Activated T-helper 2 cell treated with anti-CD3 and anti-CD28 coated beads, Interferon-gamma antibody, Interleukin-2, Interleukin-4, amounts not matched to agents 10 μg/mL and 5 μg/mL and 100 μg/mL, durations not matched to agents 14 hours and 24 hours and 36 hours (primary cell): ENCODE data around the gene CENPX. TPM values are rescaled to one million over a fixed set of nuclear protein-coding genes. Genes with fewer than 3 reads are reported as not detected.
A peak's percentile ranks its signal among the peaks of the same experiment; 100 is the strongest.

Experiments
- DNase-seq: peaks from one replicate; pipeline ENCODE4 v3.0.0; 2021; ENCODE audit warnings: low spot score
- H3K27ac Mint-ChIP-seq: one replicate; pipeline ENCODE4 v1.8.0; 2021; ENCODE audit warnings: mixed read lengths
- H3K27me3 Mint-ChIP-seq: one replicate; pipeline ENCODE4 v1.8.0; 2021; ENCODE audit warnings: low read depth, mixed read lengths
- H3K36me3 Mint-ChIP-seq: one replicate; pipeline ENCODE4 v1.8.0; 2021; ENCODE audit warnings: low read depth, mixed read lengths
- H3K4me1 Mint-ChIP-seq: one replicate; pipeline ENCODE4 v1.8.0; 2021; ENCODE audit warnings: low read depth, mixed read lengths
- H3K4me3 Mint-ChIP-seq: one replicate; pipeline ENCODE4 v1.8.0; 2021; ENCODE audit warnings: low read depth, mild to moderate bottlenecking, moderate library complexity, mixed read lengths
- H3K9me3 Mint-ChIP-seq: one replicate; pipeline ENCODE4 v1.8.0; 2021; ENCODE audit warnings: mixed read lengths
- intact Hi-C: fragments of 100-400 bp; cut with micrococcal nuclease; formaldehyde crosslinking; loops from one replicate; pipeline ENCODE4 v1.15.1; 2023
- total RNA-seq: library from RNA; stranded (reverse); gene quantifications from 2 replicates; pipeline ENCODE4 v1.2.3, GENCODE V29; 2022

CENPX gene
- total RNA-seq, 1 donor from 2014 or later = 88.3 TPM

DNA sequence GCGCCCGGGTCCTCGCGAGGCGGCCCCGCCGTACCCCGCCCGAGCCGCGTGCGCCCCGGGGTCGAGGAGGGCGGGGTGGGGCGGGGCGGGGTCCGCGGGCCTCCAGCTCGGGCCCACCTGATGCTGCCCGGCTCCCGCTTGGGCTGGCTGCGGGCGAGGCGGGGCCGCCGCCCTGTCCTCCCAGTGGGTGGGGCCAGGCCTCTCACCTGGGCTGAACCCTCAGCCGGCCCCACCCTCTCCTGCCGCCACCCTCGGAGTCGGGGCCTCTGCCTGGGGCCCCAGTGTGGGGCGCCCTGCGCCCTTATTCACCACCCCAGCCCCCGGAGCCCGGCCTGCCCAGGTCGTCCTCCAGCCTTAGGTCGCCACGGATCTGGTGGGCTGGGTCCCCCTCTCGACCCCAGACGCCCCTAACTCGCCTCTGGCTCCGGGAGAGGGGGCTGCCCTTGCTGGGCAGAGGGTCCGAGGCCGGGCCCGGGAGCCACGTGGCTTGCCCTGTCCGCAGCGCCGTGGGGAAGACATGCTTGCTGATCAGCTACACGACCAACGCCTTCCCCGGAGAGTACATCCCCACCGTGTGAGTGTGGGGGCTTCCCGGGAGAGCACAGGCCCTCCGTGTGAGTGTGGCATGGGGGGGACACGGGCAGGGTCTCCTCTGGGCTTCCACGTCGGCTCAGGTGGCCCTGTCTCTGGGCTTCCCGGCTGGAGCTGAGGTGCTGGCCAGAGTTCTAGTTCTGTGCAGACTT lies 9.4 kb upstream of the CENPX start:
- H3K27ac Mint-ChIP-seq = no peak overlapping the region
- intact Hi-C loops = loop anchor here (10.0 kb wide), 1 partner anchor 383 kb away; the partner anchor contains the start of genes HEXD and OGFOD3
- peaks cover 7% of the 10 kb centered on the region for H3K4me1 Mint-ChIP-seq
- H3K36me3 Mint-ChIP-seq = peaks cover 22% of the 10 kb centered on the region
- DNase-seq = peak; percentile 44
- peak overlapping the region; percentile 72 for H3K4me3 Mint-ChIP-seq
- H3K27me3 Mint-ChIP-seq = no peaks in the 10 kb centered on the region
- no peaks in the 10 kb centered on the region for H3K9me3 Mint-ChIP-seq

DNA sequence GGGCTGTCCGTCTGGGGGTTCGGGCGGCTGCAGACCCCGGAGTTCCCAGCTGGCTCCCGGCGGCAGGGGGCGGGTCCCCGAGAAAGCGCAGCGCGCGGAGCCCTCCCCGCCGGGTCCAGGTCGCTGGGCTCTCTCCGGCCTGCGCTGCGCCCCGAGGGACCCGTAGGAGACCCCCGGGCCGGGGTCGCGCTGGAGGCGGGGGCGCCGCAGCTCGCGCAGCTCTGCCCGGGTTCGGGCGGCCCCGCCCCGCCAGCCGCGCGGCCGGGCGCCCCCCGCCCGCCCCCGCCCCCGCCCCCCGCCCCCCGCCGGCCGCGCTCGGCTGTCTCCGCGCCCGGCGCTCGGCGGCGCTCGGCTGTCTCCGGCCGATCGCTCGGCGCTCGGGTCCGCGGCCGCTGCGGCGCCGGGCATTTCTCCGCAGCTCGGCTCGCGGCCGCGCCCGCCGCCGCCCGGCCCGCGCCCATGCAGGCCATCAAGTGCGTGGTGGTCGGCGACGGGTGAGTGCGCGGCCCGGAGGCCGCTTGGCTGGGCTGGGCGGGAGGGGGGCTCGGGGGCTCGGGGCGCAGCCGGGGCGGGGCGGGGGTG lies 8.7 kb upstream of the CENPX start, which contains the start of gene RAC3:
TSS of gene RAC3 (plus strand) at position 376 of the 582 bp plus-strand sequence. CDS start at position 460, 84 bp downstream.
- H3K4me3 Mint-ChIP-seq = peak within 1 kb of the TSS; percentile 86
- H3K9me3 Mint-ChIP-seq = no peaks in the 10 kb centered on the region
- H3K27me3 Mint-ChIP-seq = no peaks in the 10 kb centered on the region
- peaks cover 7% of the 10 kb centered on the region for H3K4me1 Mint-ChIP-seq
- peak within 1 kb of the TSS; percentile 84 for H3K27ac Mint-ChIP-seq
- peaks cover 22% of the 10 kb centered on the region for H3K36me3 Mint-ChIP-seq
- no peak for DNase-seq
- intact Hi-C loops = loop anchor here (10.0 kb wide), 1 partner anchor 383 kb away; the partner anchor contains the start of genes HEXD and OGFOD3

DNA sequence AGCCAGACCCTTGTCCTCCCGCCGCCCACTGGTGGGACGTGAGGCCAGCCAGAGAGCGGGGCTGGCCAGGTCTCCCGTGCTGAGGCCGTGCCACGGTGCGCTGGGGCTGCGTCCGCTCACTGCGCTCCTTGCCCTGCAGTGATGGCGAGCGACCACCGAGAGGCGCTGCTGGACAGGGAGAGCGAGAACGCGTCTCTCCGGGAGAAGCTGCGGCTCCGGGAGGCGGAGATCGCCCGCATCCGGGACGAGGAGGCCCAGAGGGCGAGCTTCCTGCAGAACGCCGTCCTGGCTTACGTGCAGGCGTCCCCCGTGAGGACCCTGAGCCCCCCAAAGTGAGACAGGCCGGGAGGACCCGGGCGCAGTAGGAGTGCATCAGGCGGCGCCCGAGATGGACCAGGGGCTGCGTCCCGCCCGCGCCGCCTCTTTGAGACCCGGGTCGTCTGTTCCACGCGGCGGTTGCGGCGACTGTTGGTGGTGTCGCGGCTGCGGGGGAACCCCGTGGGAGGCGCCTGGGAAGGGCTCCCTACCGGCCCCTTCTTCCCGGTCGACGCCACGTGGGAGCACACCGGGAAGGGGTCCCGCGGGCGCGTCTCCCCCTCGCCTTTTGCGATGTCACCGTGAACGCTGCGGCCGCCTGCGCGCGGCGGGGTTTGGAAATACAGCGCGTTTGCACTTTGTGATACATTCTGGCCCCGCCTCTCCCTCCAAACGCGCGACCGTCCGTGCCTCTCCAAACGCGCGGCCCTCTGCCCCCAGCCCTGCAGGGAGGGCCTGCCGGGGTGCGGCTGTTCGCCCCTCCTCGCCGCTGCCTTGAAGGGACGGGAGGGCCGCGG lies 8.0 kb upstream of the CENPX start:
- intact Hi-C loops = loop anchor here (1.0 to 10.0 kb wide), 2 partner anchors 124 to 384 kb away; partner anchors contain the start of genes HEXD and OGFOD3
- DNase-seq = peak; percentile 81
- peak overlapping the region; percentile 84 for H3K27ac Mint-ChIP-seq
- H3K9me3 Mint-ChIP-seq = no peaks in the 10 kb centered on the region
- H3K27me3 Mint-ChIP-seq = no peaks in the 10 kb centered on the region
- peak overlapping the region; percentile 86 for H3K4me3 Mint-ChIP-seq
- H3K36me3 Mint-ChIP-seq = peaks cover 17% of the 10 kb centered on the region
- H3K4me1 Mint-ChIP-seq = peaks cover 9% of the 10 kb centered on the region

DNA sequence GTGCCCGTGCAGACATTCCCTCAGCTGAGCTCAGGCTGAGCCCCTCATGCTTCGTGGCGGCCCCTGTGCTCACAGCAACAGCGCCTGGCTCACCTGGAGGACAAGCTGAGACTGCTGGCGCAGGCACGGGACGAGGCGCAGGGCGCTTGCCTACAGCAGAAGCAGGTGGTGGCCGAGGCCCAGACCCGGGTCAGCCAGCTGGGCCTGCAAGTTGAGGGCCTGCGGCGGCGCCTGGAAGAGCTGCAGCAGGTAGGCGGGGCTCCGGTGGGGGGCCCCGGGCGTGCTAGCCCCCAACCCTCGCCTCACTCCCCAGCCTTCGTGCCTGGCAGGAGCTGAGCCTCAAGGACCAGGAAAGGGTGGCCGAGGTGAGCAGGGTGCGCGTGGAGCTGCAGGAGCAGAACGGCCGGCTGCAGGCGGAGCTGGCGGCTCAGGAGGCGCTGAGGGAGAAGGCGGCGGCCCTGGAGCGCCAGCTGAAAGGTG lies 7.4 kb upstream of the CENPX start:
- DNase-seq = no peak
- intact Hi-C loops = loop anchor here (1.0 to 10.0 kb wide), 3 partner anchors 124 to 385 kb away; partner anchors contain the start of genes HEXD and OGFOD3
- no peak overlapping the region for H3K4me3 Mint-ChIP-seq
- no peaks in the 10 kb centered on the region for H3K9me3 Mint-ChIP-seq
- peaks cover 5% of the 10 kb centered on the region for H3K4me1 Mint-ChIP-seq
- peaks cover 10% of the 10 kb centered on the region for H3K36me3 Mint-ChIP-seq
- no peaks in the 10 kb centered on the region for H3K27me3 Mint-ChIP-seq
- H3K27ac Mint-ChIP-seq = no peak overlapping the region

DNA sequence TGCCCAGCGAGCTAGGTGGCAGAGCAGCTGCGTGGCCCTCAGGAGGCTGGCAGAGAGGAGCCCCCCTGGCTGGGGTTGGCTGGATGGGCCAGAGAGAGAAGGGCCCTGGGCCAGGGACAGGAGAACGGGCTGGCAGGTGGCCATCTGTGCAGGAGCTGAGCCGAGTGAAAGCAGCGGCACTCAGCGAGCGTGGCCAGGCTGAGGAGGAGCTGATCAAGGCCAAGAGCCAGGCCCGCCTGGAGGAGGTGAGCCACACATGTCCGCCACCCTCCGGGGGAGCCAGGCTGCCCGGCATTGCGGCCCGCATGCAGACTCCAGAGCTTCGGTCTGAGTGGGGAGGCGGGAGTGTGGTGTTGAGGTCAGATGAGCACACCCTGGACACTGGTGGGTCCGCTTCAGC lies 6.7 kb upstream of the CENPX start:
- Mint-ChIP-seq H3K9me3 (no peaks in the 10 kb centered on the region), H3K4me1 (peaks cover 5% of the 10 kb centered on the region), H3K4me3 (peak overlapping the region; percentile 66), H3K36me3 (peaks cover 8% of the 10 kb centered on the region), H3K27me3 (no peaks in the 10 kb centered on the region), H3K27ac (no peak overlapping the region)
- intact Hi-C loops = loop anchor here (10.0 kb wide), 1 partner anchor 205 kb away; no protein-coding TSS in a partner anchor
- no peak for DNase-seq

DNA sequence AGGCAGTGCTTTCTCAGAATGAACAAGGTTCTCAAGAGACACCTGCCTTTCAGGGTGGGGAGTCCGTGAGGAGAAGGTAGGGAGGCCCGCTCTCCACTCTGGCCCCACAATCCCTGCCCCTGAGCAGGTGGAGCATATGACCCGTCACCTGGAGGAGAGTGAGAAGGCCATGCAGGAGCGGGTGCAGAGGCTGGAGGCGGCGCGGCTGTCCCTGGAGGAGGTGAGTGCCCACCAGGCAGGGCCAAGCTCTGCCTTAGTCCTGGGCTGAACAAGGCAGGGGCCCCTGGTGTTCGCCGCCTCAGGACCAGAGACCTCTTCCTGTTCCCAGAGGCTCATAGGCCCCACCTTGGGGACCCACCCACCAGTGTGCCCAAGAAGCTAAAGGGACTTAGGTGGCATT lies 6.3 kb upstream of the CENPX start:
- no peaks in the 10 kb centered on the region for H3K27me3 Mint-ChIP-seq
- no peak overlapping the region for H3K4me3 Mint-ChIP-seq
- no peak overlapping the region for H3K27ac Mint-ChIP-seq
- DNase-seq = no peak
- H3K4me1 Mint-ChIP-seq = peaks cover 9% of the 10 kb centered on the region
- no peaks in the 10 kb centered on the region for H3K9me3 Mint-ChIP-seq
- peaks cover 4% of the 10 kb centered on the region for H3K36me3 Mint-ChIP-seq
- intact Hi-C loops = loop anchor here (10.0 kb wide), 1 partner anchor 206 kb away; no protein-coding TSS in a partner anchor

DNA sequence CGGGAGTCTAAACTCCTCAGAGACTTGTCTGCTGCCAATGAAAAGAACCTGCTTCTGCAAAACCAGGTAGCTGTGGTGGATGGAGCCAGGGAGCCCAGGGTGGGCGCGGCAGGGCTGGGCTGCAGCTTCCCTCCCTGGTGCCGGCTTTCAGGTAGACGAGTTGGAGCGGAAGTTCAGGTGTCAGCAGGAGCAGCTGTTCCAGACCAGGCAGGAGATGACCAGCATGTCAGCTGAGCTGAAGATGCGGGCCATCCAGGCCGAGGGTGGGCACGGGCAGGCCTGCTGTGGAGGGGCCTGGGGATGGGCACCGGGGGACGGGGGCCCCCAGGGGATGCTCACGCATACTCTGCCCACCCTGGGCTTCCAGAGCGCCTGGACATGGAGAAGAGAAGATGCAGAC lies 5.6 kb upstream of the CENPX start:
- H3K4me1 Mint-ChIP-seq = peaks cover 11% of the 10 kb centered on the region
- no peaks in the 10 kb centered on the region for H3K27me3 Mint-ChIP-seq
- no peak overlapping the region for H3K27ac Mint-ChIP-seq
- intact Hi-C loops = loop anchor here (10.0 kb wide), 1 partner anchor 207 kb away; no protein-coding TSS in a partner anchor
- peaks cover 4% of the 10 kb centered on the region for H3K36me3 Mint-ChIP-seq
- H3K9me3 Mint-ChIP-seq = no peaks in the 10 kb centered on the region
- no peak overlapping the region for H3K4me3 Mint-ChIP-seq
- no peak for DNase-seq

DNA sequence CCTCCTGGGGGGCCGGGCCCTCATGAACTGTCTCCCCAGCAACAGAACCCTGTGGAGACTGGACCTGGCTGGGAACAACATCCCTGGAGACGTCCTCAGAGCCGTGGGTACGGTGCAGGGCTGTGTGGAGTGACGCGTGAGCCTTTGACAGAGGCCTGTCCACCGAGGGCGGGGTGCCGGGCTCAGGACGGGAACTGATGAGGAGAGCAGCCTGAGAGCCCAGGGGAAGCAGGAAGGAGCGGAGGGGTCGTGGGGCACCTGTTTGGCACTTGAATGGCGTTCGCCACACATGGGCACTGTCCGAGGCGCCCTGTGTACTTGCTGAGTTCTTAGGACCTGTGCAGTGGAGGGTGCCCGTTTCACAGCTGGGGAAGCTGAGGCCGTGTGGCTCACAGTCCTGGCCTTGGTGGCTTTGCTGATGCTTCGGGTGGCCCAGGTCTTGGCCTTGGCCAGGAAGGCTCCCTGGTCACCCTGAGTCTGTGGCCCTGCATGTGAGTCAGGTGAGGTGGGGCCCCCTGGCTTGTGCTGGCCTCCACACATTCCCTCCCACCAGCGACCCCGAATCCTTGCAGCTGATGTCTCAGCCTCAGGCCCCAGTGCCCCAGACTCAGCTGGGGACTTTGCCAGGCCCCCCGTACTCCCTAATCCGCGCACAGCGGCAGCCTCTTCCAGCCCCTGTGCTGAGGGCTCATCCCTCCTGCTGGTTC lies 2.9 kb upstream of the CENPX start:
- no peak overlapping the region for H3K4me3 Mint-ChIP-seq
- intact Hi-C loops = loop anchor here (10.0 kb wide), 1 partner anchor 209 kb away; no protein-coding TSS in a partner anchor
- no peak for DNase-seq
- H3K9me3 Mint-ChIP-seq = no peaks in the 10 kb centered on the region
- H3K36me3 Mint-ChIP-seq = peaks cover 4% of the 10 kb centered on the region
- no peaks in the 10 kb centered on the region for H3K27me3 Mint-ChIP-seq
- H3K4me1 Mint-ChIP-seq = peaks cover 17% of the 10 kb centered on the region
- H3K27ac Mint-ChIP-seq = no peak overlapping the region

DNA sequence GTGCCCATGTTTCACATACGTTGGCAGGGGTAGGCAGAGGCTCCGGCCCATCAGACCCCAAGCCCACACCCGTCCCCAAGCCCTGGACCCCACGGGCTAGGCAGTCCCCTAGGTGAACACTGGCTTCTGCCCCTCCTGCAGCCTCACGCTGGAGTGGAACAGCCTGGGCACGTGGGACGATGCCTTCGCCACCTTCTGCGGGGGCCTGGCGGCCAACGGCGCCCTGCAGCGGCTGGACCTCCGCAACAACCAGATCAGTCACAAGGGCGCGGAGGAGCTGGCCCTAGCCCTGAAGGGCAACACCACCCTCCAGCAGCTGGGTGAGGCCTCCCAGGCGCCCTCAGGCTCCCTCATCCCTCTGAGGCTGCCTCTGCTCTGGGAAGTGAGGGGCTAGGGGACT lies 2.2 kb upstream of the CENPX start:
- DNase-seq = no peak
- intact Hi-C loops = loop anchor here (5.0 to 10.0 kb wide), 2 partner anchors 98 to 210 kb away; partner anchors contain the start of gene MAFG
- no peak overlapping the region for H3K4me3 Mint-ChIP-seq
- no peaks in the 10 kb centered on the region for H3K9me3 Mint-ChIP-seq
- no peak overlapping the region for H3K27ac Mint-ChIP-seq
- no peaks in the 10 kb centered on the region for H3K27me3 Mint-ChIP-seq
- peaks cover 4% of the 10 kb centered on the region for H3K36me3 Mint-ChIP-seq
- H3K4me1 Mint-ChIP-seq = peaks cover 17% of the 10 kb centered on the region

DNA sequence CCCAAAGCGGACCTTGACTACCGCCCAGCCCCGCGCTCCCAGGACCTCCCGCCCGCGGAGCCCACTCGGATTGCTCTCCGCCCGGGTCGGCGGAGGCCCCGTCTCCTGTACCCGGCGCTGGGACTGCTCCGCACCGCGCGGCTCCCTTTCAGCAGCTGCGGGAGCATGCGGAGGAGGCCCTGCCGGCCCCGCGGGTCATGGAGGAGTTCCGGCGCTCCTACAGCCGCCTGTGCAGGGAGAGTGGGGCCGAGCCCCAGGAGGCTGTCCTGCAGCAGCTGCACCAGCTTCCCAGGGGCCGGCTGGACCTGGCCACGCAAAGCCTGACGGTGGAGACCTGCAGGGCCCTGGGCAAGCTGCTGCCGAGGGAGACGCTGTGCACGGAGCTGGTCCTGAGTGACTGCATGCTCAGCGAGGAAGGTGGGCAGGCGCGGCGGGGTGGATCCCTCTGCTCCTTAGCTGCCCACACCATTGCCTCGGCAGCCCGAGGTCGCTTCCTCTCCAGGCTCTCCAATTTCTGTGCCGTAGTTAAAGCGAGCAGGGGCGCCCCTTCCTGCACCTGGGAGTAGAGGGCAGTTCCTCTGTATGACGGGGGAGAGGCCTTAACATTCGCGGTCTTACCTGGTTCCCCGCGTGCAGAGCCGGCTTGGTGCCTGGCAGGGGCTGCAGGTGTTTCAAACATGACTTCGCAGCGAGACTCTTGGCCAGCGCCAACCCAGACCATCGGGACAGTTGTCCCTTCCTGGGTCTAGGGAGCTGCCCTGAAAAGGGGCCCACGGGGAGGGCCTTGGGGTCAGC lies 966 bp upstream of the CENPX start:
- H3K4me3 Mint-ChIP-seq = peak overlapping the region; percentile 84
- intact Hi-C loops = loop anchor here (1.0 to 10.0 kb wide), 4 partner anchors 14 to 211 kb away; partner anchors contain the start of genes DCXR, MAFG and P4HB
- H3K9me3 Mint-ChIP-seq = no peaks in the 10 kb centered on the region
- H3K27me3 Mint-ChIP-seq = no peaks in the 10 kb centered on the region
- H3K27ac Mint-ChIP-seq = no peak overlapping the region
- DNase-seq = no peak
- peaks cover 15% of the 10 kb centered on the region for H3K4me1 Mint-ChIP-seq
- peaks cover 3% of the 10 kb centered on the region for H3K36me3 Mint-ChIP-seq

DNA sequence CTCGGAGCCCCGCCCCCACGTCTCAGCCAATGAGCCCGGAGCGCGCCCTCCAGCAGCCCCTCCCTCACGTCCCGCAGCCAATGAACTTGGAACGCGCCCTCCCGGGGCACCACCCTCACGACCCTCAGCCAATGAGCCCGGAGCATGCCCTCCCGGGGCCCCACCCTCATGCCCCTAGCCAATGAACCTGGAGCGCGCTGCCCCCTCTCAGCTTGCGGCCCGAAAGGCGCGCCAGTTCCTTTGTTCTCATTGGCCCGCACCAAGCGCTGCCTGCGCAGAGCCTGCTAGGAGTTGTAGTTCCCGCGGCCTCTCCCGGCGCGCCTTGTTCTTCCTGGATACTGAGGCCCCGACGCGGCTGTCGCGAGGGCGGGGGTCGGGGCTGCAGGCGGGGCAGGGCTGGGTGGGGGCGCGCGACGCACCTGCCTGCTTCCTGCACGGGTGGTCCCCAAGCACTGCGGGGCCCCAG lies 336 bp upstream of the CENPX start, which contains the start of gene LRRC45:
TSS of gene LRRC45 (plus strand) at position 325 of the 466 bp plus-strand sequence. CDS start 339 bp downstream, outside the sequence.
- H3K36me3 Mint-ChIP-seq = peaks cover 7% of the 10 kb centered on the region
- peak; percentile 100 for DNase-seq
- H3K4me1 Mint-ChIP-seq = peaks cover 15% of the 10 kb centered on the region
- peak within 1 kb of the TSS; percentile 22 for H3K27ac Mint-ChIP-seq
- no peaks in the 10 kb centered on the region for H3K27me3 Mint-ChIP-seq
- no peaks in the 10 kb centered on the region for H3K9me3 Mint-ChIP-seq
- intact Hi-C loops = loop anchor here (1.0 to 10.0 kb wide), 4 partner anchors 14 to 212 kb away; partner anchors contain the start of genes DCXR, MAFG and P4HB
- peak within 1 kb of the TSS; percentile 84 for H3K4me3 Mint-ChIP-seq
